Measurements from ENCODE around the gene ACYP1. TPM values are rescaled to one million over a fixed set of nuclear protein-coding genes. Genes with fewer than 3 reads are reported as not detected.

ACYP1 gene
- total and polyA plus RNA-seq, 9 of the 15 experiments (the other 6 are each of a cell fraction or from before 2014, with no cell fraction given), result 19.9 to 113 (median 52.3) TPM

GRCh38 chr14:75025082-75025481 lies 38.7 kb downstream of the ACYP1 start (continued):
- TF ChIP-seq ATF2 (CRISPR knock-in tag; IDR thresholded peaks at IDR 0.05), result no peak
- TF ChIP-seq ETV5 (CRISPR knock-in tag; IDR thresholded peaks at IDR 0.05; ENCODE audit: low read depth), result peak; percentile 69
- TF ChIP-seq ZNF282 (CRISPR knock-in tag; IDR thresholded peaks at IDR 0.05), result no peak
- no peak for TF ChIP-seq MTA3 (IDR thresholded peaks at IDR 0.05; ENCODE audit: borderline replicate concordance)
- no peak for TF ChIP-seq GATAD2B (IDR thresholded peaks at IDR 0.05; ENCODE audit: borderline replicate concordance)
- TF ChIP-seq ZBTB7A (IDR thresholded peaks at IDR 0.05; ENCODE audit: borderline replicate concordance, control insufficient read depth, low read depth, low read length), result no peak
- no peak for TF ChIP-seq ELF4 (CRISPR knock-in tag; IDR thresholded peaks at IDR 0.05)
- TF ChIP-seq JUN (IDR thresholded peaks at IDR 0.05; ENCODE audit: borderline replicate concordance, low read depth, low read length), result peak; percentile 78; the same call in 1 of the 2 replicates
- TF ChIP-seq JUN (CRISPR knock-in tag; IDR thresholded peaks at IDR 0.05; ENCODE audit: borderline replicate concordance), result no peak
- no peak for TF ChIP-seq EWSR1 (IDR thresholded peaks at IDR 0.05; ENCODE audit: borderline replicate concordance, low read depth, partially characterized antibody)
- TF ChIP-seq ZNF780A (CRISPR knock-in tag; IDR thresholded peaks at IDR 0.05), result no peak
- TF ChIP-seq CXXC5 (CRISPR knock-in tag; IDR thresholded peaks at IDR 0.05), result peak; percentile 69
- no peak for TF ChIP-seq ZNF511 (CRISPR knock-in tag; IDR thresholded peaks at IDR 0.05)
- TF ChIP-seq TOE1 (IDR thresholded peaks at IDR 0.05; ENCODE audit: borderline replicate concordance), result peak; percentile 62; the same call in 1 of the 2 replicates
- TF ChIP-seq TOE1 (CRISPR knock-in tag; IDR thresholded peaks at IDR 0.05; ENCODE audit: borderline replicate concordance, low read depth), result no peak
- TF ChIP-seq ZNF76 (CRISPR knock-in tag; IDR thresholded peaks at IDR 0.05; ENCODE audit: borderline replicate concordance), result no peak
- no peak for TF ChIP-seq ZNF561 (CRISPR knock-in tag; conservative IDR thresholded peaks at IDR 0.05)
- TF ChIP-seq CC2D1A (IDR thresholded peaks at IDR 0.05), result 0 out of 2 replicates have a peak, but pooled peaks have one; percentile 23
- no peak for TF ChIP-seq ZKSCAN3 (CRISPR knock-in tag; IDR thresholded peaks at IDR 0.05)
- TF ChIP-seq GATAD2A (IDR thresholded peaks at IDR 0.05), result peak; percentile 35; the same call in 1 of the 2 replicates
- no peak for TF ChIP-seq RBM14 (IDR thresholded peaks at IDR 0.05; ENCODE audit: borderline replicate concordance, insufficient read depth, low read depth, low read length)
- peak; percentile 35 to 63; a peak in 1 of 4 replicates for TF ChIP-seq TRIM24 (IDR thresholded peaks at IDR 0.05)
- no peak for TF ChIP-seq CHD1 (IDR thresholded peaks at IDR 0.05; ENCODE audit: low read length)
- TF ChIP-seq PURB (CRISPR knock-in tag; IDR thresholded peaks at IDR 0.05; ENCODE audit: low read depth), result no peak
- no peak for TF ChIP-seq ZNF696 (CRISPR knock-in tag; conservative IDR thresholded peaks at IDR 0.05)
- peak; percentile 21; the same call in 1 of the 2 replicates for TF ChIP-seq TEAD4 (IDR thresholded peaks at IDR 0.05; ENCODE audit: low read length)
- no peak for TF ChIP-seq TEAD4 (CRISPR knock-in tag; IDR thresholded peaks at IDR 0.05; ENCODE audit: borderline replicate concordance)
- 0 out of 2 replicates have a peak, but pooled peaks have one; percentile 23 for TF ChIP-seq NBN (IDR thresholded peaks at IDR 0.05; ENCODE audit: low read depth)
- TF ChIP-seq CBX2 (IDR thresholded peaks at IDR 0.05; ENCODE audit: insufficient read depth, low read length, poor library complexity, severe bottlenecking), result no peak
- no peak for TF ChIP-seq FOXP1 (CRISPR knock-in tag; IDR thresholded peaks at IDR 0.05)
- TF ChIP-seq U2AF1 (optimal IDR thresholded peaks at IDR 0.05; ENCODE audit: low read depth, low read length), result no peak
- TF ChIP-seq NCOR1 (IDR thresholded peaks at IDR 0.05), result no peak
